Suprapubic skin (tissue), 4 donors: Measurements from ENCODE around the gene ARID1B. TPM values are rescaled to one million over a fixed set of nuclear protein-coding genes. Genes with fewer than 3 reads are reported as not detected.

ENCODE experiments used
- DNase-seq, 2 donors: peaks; one replicate each; pipeline ENCODE4 v3.0.0-alpha.2; 2019; ENCODE audit warnings: low spot score in 2 of 2
- H3K27ac ChIP-seq: fragments of 200-600 bp; sonication (generic); one replicate; pipeline ENCODE4 v1.5.1; 2019
- H3K27me3 ChIP-seq: fragments of 200-600 bp; sonication (generic); one replicate; pipeline ENCODE4 v1.5.1; 2019
- H3K36me3 ChIP-seq: fragments of 200-600 bp; sonication (generic); one replicate; pipeline ENCODE4 v1.5.1; 2019
- H3K4me1 ChIP-seq: fragments of 200-600 bp; sonication (generic); one replicate; pipeline ENCODE4 v1.5.1; 2019
- H3K4me3 ChIP-seq: fragments of 200-600 bp; sonication (generic); one replicate; pipeline ENCODE4 v1.5.1; 2019; ENCODE audit warnings: mild to moderate bottlenecking
- H3K9me3 ChIP-seq: fragments of 200-600 bp; sonication (generic); one replicate; pipeline ENCODE4 v1.5.1; 2019
- CTCF ChIP-seq, 2 donors: fragments of 200-600 bp in 1 of 2; fragments of 450-650 bp in 1 of 2; sonication (generic) in 1 of 2; IDR thresholded peaks; one replicate each; pipeline ENCODE4 v1.5.1; 2016 to 2019; ENCODE audit warnings: antibody characterized with exemption in 2 of 2, mild to moderate bottlenecking in 1 of 2, moderate library complexity in 1 of 2
- EP300 ChIP-seq: sonication (generic); formaldehyde crosslinking; IDR thresholded peaks from one replicate; pipeline ENCODE4 v1.6.1; 2017; ENCODE audit warnings: antibody characterized with exemption
- POLR2A ChIP-seq, 2 donors: fragments of 450-650 bp; IDR thresholded peaks; one replicate each; pipeline ENCODE4 v1.6.1; 2017; ENCODE audit warnings: antibody characterized with exemption in 2 of 2, mild to moderate bottlenecking in 2 of 2, moderate library complexity in 2 of 2
- POLR2AphosphoS5 ChIP-seq, 3 donors: sonication (generic); formaldehyde crosslinking; IDR thresholded peaks; one replicate each; pipeline ENCODE4 v1.6.1; 2017; ENCODE audit warnings: antibody characterized with exemption in 3 of 3
- WGBS: methylation state at CpG from one replicate; pipeline ENCODE4 v1.1.5; 2018; 5-methylcytosine and 5-hydroxymethylcytosine counted together
- total RNA-seq, 4 donors: library from RNA; depleted of rRNA; stranded (reverse); fragments of >200 nt; gene quantifications; one replicate each; pipeline ENCODE4 v1.1.0, GENCODE V29; 2016

Gene ARID1B
- total RNA-seq, 4 donors from 2014 or later, result 102 to 233 (median 129) TPM

DNA sequence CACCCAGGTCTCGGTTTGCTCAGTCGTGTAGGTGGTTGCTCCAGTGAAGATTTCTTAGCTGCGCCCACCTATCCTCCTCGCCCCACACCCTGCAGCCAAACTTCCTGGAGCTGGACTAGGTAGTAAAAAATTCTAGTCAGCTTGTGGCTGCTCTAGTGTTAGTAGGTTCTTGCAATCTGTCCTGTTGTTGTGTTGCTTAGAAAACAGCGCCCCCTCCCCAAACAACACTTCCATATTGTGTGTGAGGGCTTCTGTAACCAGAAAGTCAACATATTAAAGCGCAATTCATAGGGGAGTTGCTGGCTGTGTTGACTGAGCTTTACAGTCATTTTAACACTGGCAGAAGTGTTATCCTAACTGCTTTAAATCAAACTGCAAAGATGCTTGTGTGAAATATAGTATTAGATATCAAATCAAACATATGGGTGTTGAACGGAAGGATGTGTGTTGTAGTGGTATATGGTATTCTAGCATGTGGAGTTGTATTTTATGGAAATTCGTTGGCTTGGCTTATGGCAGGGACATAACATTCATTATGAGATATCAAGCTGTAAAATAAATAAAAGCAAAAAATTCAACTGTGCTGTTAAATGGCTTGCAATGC is 122.5 kb downstream of the ARID1B start:
- H3K4me1 ChIP-seq, result peaks cover 6% of the 10 kb centered on the region
- WGBS, result 94% methylated on average over 8 of the region's 8 CpGs
- no peak overlapping the region for H3K4me3 ChIP-seq
- no peaks in the 10 kb centered on the region for H3K36me3 ChIP-seq
- H3K27me3 ChIP-seq, result no peaks in the 10 kb centered on the region
- H3K9me3 ChIP-seq, result no peaks in the 10 kb centered on the region
- no peak overlapping the region for H3K27ac ChIP-seq
- TF ChIP-seq CTCF (IDR thresholded peaks at IDR 0.05), result no peak
- TF ChIP-seq POLR2AphosphoS5 (IDR thresholded peaks at IDR 0.05), result no peak
- no peak for TF ChIP-seq POLR2A (IDR thresholded peaks at IDR 0.05)
- TF ChIP-seq EP300, result no peak
- DNase-seq, result no peak

- Histone ChIP-seq H3K27me3 (no peaks in the 10 kb centered on the region), H3K4me3 (no peak overlapping the region), H3K36me3 (no peaks in the 10 kb centered on the region), H3K9me3 (no peaks in the 10 kb centered on the region), H3K4me1 (peaks cover 6% of the 10 kb centered on the region), H3K27ac (no peak overlapping the region)
- no peak for DNase-seq
- TF ChIP-seq EP300 (no peak), POLR2AphosphoS5 (IDR thresholded peaks at IDR 0.05) (no peak), POLR2A (IDR thresholded peaks at IDR 0.05) (no peak), CTCF (IDR thresholded peaks at IDR 0.05) (no peak)
These were observed 123.1 kb downstream of the ARID1B start for GRCh38 chr6:156900292-156900691.

- DNase-seq, result no peak
- Histone ChIP-seq H3K27ac (no peak overlapping the region), H3K9me3 (no peaks in the 10 kb centered on the region), H3K27me3 (no peaks in the 10 kb centered on the region), H3K4me3 (no peak overlapping the region), H3K4me1 (peaks cover 6% of the 10 kb centered on the region), H3K36me3 (no peaks in the 10 kb centered on the region)
- WGBS, result 90% methylated on average over 9 of the region's 9 CpGs
- TF ChIP-seq POLR2AphosphoS5 (IDR thresholded peaks at IDR 0.05) (no peak), EP300 (no peak), CTCF (IDR thresholded peaks at IDR 0.05) (no peak), POLR2A (IDR thresholded peaks at IDR 0.05) (no peak)
These were observed 124.3 kb downstream of the ARID1B start for GRCh38 chr6:156901309-156902019.

DNA sequence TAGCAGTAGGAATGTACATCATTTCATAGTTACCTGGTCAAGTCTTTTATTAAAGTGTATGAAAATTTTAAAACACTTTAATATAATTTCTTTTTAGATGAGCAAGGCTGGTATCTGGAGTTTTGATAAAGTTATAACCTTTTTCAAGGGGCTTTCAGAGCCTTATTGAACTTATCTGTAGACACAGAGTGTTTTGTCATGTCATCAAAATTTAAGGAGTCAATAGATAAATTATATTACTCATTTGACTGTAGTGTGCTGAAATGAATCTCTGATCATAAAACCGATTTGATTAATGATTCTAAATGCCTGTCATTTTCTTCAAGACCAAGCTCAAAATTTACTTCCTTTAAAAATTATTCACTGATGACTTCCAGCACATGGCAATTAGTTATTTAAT is 125.6 kb downstream of the ARID1B start:
- Histone ChIP-seq H3K27ac (no peak overlapping the region), H3K9me3 (no peaks in the 10 kb centered on the region), H3K4me1 (peaks cover 6% of the 10 kb centered on the region), H3K27me3 (no peaks in the 10 kb centered on the region), H3K4me3 (no peak overlapping the region), H3K36me3 (no peaks in the 10 kb centered on the region)
- no peak for DNase-seq
- 59% methylated on average over 1 of the region's 1 CpG for WGBS
- no peak for TF ChIP-seq POLR2A (IDR thresholded peaks at IDR 0.05)
- TF ChIP-seq POLR2AphosphoS5 (IDR thresholded peaks at IDR 0.05), result no peak
- TF ChIP-seq CTCF (IDR thresholded peaks at IDR 0.05), result no peak
- no peak for TF ChIP-seq EP300

- DNase-seq, result no peak
- H3K27ac ChIP-seq, result no peak overlapping the region
- H3K27me3 ChIP-seq, result no peaks in the 10 kb centered on the region
- no peaks in the 10 kb centered on the region for H3K36me3 ChIP-seq
- no peak for TF ChIP-seq POLR2AphosphoS5 (IDR thresholded peaks at IDR 0.05)
- TF ChIP-seq EP300, result no peak
- no peak for TF ChIP-seq CTCF (IDR thresholded peaks at IDR 0.05)
- TF ChIP-seq POLR2A (IDR thresholded peaks at IDR 0.05), result no peak
- no peaks in the 10 kb centered on the region for H3K9me3 ChIP-seq
- H3K4me3 ChIP-seq, result no peak overlapping the region
- peaks cover 6% of the 10 kb centered on the region for H3K4me1 ChIP-seq
- WGBS, result 40% methylated on average over 2 of the region's 2 CpGs
These were observed 127.2 kb downstream of the ARID1B start for GRCh38 chr6:156904176-156904967.
